Esophagus squamous epithelium (tissue), 5 donors: ENCODE results near the gene ASS1. TPM values are rescaled to one million over a fixed set of nuclear protein-coding genes. Genes with fewer than 3 reads are reported as not detected.

Experiments used
- DNase-seq: peaks from one replicate; lab custom pipeline; 2025; lab: John Stamatoyannopoulos, UW
- H3K27ac ChIP-seq, 4 donors: fragments of 200-600 bp; sonication (generic); one replicate each; pipeline ENCODE4 v1.5.1; 2016 to 2019; ENCODE audit warnings: mild to moderate bottlenecking in 1 of 4
- H3K27me3 ChIP-seq, 4 donors: fragments of 200-600 bp; sonication (generic); 1 replicate in 3 of 4; 2 replicates in 1 of 4; pipeline versions ENCODE4 v1.5.1 to v1.6.0; 2017 to 2021; ENCODE audit warnings: antibody characterized with exemption in 1 of 4
- H3K36me3 ChIP-seq, 3 donors: fragments of 200-600 bp; sonication (generic); one replicate each; pipeline ENCODE4 v1.5.1; 2016 to 2019
- H3K4me1 ChIP-seq, 3 donors: fragments of 200-600 bp; sonication (generic); one replicate each; pipeline ENCODE4 v1.5.1; 2017 to 2019
- H3K4me3 ChIP-seq, 4 donors: fragments of 200-600 bp; sonication (generic); 1 replicate in 3 of 4; 2 replicates in 1 of 4; pipeline ENCODE4 v1.5.1; 2016 to 2019; ENCODE audit warnings: mild to moderate bottlenecking in 2 of 4, moderate library complexity in 1 of 4
- H3K9me3 ChIP-seq, 3 donors: fragments of 200-600 bp; sonication (generic); one replicate each; pipeline ENCODE4 v1.5.1; 2016 to 2019
- POLR2A ChIP-seq, 4 donors: fragments of 450-650 bp; IDR thresholded peaks; one replicate each; pipeline ENCODE4 v1.6.1; 2017; ENCODE audit warnings: antibody characterized with exemption in 4 of 4, mild to moderate bottlenecking in 4 of 4, moderate library complexity in 3 of 4
- WGBS, 2 donors: methylation state at CpG; one replicate each; pipeline ENCODE4 v1.1.5; 2018; 5-methylcytosine and 5-hydroxymethylcytosine counted together
- intact Hi-C: fragments of 100-400 bp; cut with DNase I; formaldehyde crosslinking; loops from one replicate; pipeline ENCODE4 v1.15.0; 2022
- total RNA-seq, 4 donors: library from RNA; depleted of rRNA; stranded (reverse); fragments of >200 nt; gene quantifications; one replicate each; pipeline ENCODE4 v1.1.0, GENCODE V29; 2016
- TF ChIP-seq, protein P1 (sequence below), 6 experiments: fragments of 450-650 bp in 4 of 6; fragments of 200-600 bp in 2 of 6; sonication (generic) in 2 of 6; IDR thresholded peaks; one replicate each; pipeline ENCODE4 v1.5.1; 2016 to 2019; ENCODE audit warnings: antibody characterized with exemption in 6 of 6, mild to moderate bottlenecking in 4 of 6, moderate library complexity in 4 of 6
- donor health status: DM: yes; HTN: yes; CAD: no.

The ASS1 gene
- total RNA-seq, 4 donors from 2014 or later: 33.5 to 203 (median 85.2) TPM

DNA sequence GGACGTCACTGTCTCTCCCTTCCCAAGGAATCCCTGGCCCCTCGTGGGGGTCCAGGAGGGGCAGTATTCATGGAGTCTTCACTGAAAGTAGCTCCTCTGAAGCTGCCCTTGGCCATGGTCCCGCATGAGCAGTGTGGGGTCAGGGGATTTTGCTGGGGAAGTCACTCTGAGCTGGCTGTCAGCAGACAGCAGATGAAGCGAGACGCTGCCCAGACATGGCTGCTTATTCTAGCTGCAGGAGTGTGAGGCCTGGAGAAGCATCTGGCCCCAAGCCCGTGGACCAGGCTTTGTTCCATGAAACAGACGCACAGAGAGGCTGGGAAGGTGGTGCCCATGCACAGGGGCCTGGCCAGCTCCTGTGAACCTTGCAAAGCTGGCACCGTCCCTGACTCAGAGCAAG is 21.5 kb upstream of the ASS1 start:
- intact Hi-C loops: no loop called here
- peaks cover 0 to 88% (median 0%) of the 10 kb centered on the region in 4 donors for H3K27me3 ChIP-seq
- no peak for DNase-seq

DNA sequence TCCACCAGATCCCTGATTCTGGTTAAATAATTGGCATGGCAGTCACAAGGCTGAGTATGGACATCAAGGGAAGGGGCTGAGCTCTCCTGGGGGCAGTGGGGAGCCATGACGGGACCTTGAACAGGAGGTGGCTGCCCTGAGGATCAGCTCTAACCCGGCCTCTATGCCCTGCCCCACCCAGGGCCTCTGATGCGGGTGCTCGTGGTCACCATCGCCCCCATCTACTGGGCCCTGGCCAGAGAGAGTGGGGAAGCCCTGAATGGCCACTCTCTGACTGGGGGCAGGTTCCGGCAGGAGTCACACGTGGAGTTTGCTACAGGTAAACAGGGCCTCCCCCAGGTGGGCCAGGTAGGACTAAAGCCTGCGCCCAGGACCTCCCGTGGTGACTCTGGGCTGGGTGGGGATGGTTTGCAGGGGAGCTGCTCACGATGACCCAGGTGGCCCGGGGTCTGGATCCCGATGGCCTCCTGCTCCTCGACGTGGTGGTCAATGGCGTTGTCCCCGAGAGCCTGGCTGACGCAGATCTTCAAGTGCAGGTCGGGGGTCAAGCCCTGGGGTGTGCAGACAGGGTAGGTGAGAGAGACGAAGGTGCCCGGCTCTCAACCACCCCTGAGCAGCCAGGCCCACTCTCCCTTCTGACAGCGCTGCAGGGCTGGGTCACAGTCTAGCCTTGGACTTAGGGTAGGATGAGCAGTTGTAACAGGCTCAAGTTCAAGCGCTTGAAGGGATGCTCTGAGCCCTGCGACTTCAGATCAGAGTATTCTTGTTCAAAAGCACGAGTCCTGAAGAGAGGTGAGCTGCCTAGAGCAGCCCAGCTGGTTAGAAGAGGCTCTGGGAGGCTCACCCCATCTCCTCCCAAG is 19.9 kb upstream of the ASS1 start:
- peaks cover 10 to 29% (median 15%) of the 10 kb centered on the region in 3 donors for H3K4me1 ChIP-seq
- H3K27me3 ChIP-seq: peaks cover 0 to 88% (median 0%) of the 10 kb centered on the region in 4 donors
- H3K27ac ChIP-seq: no peak overlapping the region
- WGBS, 2 donors: 73 to 84% methylated on average over 5 of the region's 24 CpGs
- no peaks in the 10 kb centered on the region for H3K36me3 ChIP-seq
- no peak for DNase-seq
- intact Hi-C loops: no loop called here
- H3K9me3 ChIP-seq: no peaks in the 10 kb centered on the region
- H3K4me3 ChIP-seq: no peak overlapping the region
- TF ChIP-seq, protein P1, sequence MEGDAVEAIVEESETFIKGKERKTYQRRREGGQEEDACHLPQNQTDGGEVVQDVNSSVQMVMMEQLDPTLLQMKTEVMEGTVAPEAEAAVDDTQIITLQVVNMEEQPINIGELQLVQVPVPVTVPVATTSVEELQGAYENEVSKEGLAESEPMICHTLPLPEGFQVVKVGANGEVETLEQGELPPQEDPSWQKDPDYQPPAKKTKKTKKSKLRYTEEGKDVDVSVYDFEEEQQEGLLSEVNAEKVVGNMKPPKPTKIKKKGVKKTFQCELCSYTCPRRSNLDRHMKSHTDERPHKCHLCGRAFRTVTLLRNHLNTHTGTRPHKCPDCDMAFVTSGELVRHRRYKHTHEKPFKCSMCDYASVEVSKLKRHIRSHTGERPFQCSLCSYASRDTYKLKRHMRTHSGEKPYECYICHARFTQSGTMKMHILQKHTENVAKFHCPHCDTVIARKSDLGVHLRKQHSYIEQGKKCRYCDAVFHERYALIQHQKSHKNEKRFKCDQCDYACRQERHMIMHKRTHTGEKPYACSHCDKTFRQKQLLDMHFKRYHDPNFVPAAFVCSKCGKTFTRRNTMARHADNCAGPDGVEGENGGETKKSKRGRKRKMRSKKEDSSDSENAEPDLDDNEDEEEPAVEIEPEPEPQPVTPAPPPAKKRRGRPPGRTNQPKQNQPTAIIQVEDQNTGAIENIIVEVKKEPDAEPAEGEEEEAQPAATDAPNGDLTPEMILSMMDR (IDR thresholded peaks at IDR 0.05): no peak
- no peak for TF ChIP-seq POLR2A (IDR thresholded peaks at IDR 0.05)

More for the DNA sequence above, 21.5 kb upstream of the ASS1 start:
- Histone ChIP-seq H3K27ac (no peak overlapping the region), H3K9me3 (no peaks in the 10 kb centered on the region), H3K4me1 (peaks cover 10 to 29% (median 15%) of the 10 kb centered on the region in 3 donors), H3K36me3 (no peaks in the 10 kb centered on the region), H3K4me3 (no peak overlapping the region)
- WGBS, 2 donors: 47 to 80% methylated on average over 1 to 5 of the region's 8 CpGs
- TF ChIP-seq POLR2A (IDR thresholded peaks at IDR 0.05): no peak
- TF ChIP-seq, protein P1 (IDR thresholded peaks at IDR 0.05): no peak

DNA sequence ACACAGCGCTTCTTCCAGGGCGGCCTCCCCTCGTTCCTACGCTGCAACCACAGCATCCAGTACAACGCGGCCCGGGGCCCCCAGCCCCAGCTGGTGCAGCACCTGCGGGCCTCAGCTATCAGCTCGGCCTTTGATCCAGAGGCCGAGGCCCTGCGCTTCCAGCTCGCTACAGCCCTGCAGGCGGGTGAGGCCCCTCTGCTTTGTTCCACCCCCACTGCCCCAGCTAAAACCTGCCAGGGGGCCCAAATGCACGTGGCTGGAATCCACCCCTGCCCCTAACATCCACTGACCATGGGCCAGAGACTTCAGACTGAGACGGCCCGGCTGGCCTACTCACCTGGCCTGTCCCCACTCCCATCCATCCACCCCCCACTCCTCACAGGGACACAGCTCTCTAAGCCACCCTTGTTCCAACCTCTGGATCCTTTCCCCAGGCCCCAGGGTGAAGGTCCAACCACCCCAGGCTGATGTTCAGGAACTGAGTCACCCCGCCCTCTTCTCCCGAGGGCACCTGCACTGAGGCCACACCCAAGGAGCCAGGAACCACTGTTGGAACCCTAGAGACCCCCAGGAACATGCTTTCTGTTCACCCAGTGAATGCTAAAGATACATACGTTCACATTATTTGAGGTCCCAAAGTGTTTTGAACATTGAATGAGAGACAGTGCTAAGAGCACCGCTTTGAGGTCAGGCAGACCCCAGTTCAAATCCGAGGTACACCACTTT is 18.9 kb upstream of the ASS1 start:
- no peak for TF ChIP-seq POLR2A (IDR thresholded peaks at IDR 0.05)
- TF ChIP-seq, protein P1 (IDR thresholded peaks at IDR 0.05): no peak
- WGBS, 2 donors: 78 to 86% methylated on average over 17 to 21 of the region's 21 CpGs
- H3K9me3 ChIP-seq: peaks cover 0 to 11% (median 2%) of the 10 kb centered on the region in 3 donors
- DNase-seq: no peak
- intact Hi-C loops: no loop called here
- H3K4me1 ChIP-seq: peaks cover 10 to 29% (median 15%) of the 10 kb centered on the region in 3 donors
- no peak overlapping the region for H3K27ac ChIP-seq
- no peak overlapping the region for H3K4me3 ChIP-seq
- H3K36me3 ChIP-seq: no peaks in the 10 kb centered on the region
- H3K27me3 ChIP-seq: peaks cover 0 to 98% (median 0%) of the 10 kb centered on the region in 4 donors

DNA sequence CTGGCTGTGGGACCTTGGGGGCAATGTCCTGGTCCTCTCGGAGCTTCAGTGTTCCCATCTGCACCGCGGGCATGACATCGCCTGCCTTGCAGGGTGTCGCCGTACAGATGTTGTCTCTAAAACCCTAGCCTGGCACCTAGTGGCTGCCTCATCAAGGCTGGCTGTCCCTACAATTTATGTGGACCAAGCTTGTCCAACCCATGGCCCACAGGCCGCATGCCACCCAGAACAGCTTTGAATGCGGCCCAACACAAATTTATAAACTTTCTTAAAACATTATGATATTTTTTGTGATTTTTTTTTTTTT is 18.3 kb upstream of the ASS1 start:
- no peak for TF ChIP-seq POLR2A (IDR thresholded peaks at IDR 0.05)
- TF ChIP-seq, protein P1 (IDR thresholded peaks at IDR 0.05): no peak
- Histone ChIP-seq H3K4me1 (peaks cover 10 to 33% (median 15%) of the 10 kb centered on the region in 3 donors), H3K4me3 (no peak overlapping the region), H3K27me3 (peaks cover 0 to 100% (median 0%) of the 10 kb centered on the region in 4 donors), H3K27ac (no peak overlapping the region), H3K9me3 (peaks cover 0 to 16% (median 3%) of the 10 kb centered on the region in 3 donors), H3K36me3 (no peaks in the 10 kb centered on the region)
- WGBS, 2 donors: 66 to 69% methylated on average over 5 to 8 of the region's 8 CpGs
- intact Hi-C loops: no loop called here
- no peak for DNase-seq

DNA sequence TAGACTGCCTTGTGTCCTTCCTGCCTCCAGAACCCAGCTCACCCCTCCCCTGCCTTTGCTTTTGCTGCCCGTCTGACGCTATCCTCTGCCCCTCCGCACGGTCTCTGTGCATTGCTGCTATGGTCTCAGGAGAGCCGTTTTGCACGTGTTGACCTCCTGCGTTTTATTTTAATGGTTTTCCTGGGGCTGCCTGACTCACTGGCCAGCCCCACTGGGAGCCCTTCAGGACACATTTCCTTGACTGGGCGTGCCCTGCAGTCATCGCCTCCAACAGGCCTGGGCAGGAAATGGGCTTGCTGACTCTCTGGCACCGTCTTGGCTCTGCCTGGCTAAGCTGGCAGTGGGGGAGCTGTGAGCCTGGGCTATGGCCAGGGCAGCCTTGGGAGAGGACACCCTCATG is 17.9 kb upstream of the ASS1 start:
- H3K9me3 ChIP-seq: peaks cover 0 to 16% (median 3%) of the 10 kb centered on the region in 3 donors
- TF ChIP-seq, protein P1 (IDR thresholded peaks at IDR 0.05): peak in 1 of 6 experiments; percentile 9
- TF ChIP-seq POLR2A (IDR thresholded peaks at IDR 0.05): no peak
- DNase-seq: no peak
- intact Hi-C loops: no loop called here
- no peaks in the 10 kb centered on the region for H3K36me3 ChIP-seq
- no peak overlapping the region for H3K27ac ChIP-seq
- H3K4me3 ChIP-seq: no peak overlapping the region
- H3K27me3 ChIP-seq: peaks cover 0 to 100% (median 0%) of the 10 kb centered on the region in 4 donors
- WGBS, 2 donors: 24 to 36% methylated on average over 7 to 10 of the region's 10 CpGs
- peaks cover 10 to 38% (median 15%) of the 10 kb centered on the region in 3 donors for H3K4me1 ChIP-seq
